ENCODE results near the gene MRPL38.
A peak's percentile ranks its signal among the peaks of the same experiment; 100 is the strongest.

Gene MRPL38

GRCh38 chr17:75917917-75918445, 13.3 kb upstream of the MRPL38 start:
- DNase-seq, result no peak

- DNase-seq, result no peak
These were observed 12.6 kb upstream of the MRPL38 start for GRCh38 chr17:75917141-75917916.

- DNase-seq, result no peak
These were observed 10.6 kb upstream of the MRPL38 start for GRCh38 chr17:75915268-75915667.

- DNase-seq, result no peak
These were observed 10.1 kb upstream of the MRPL38 start for GRCh38 chr17:75914643-75915267.

GRCh38 chr17:75913537-75914210, 9.0 kb upstream of the MRPL38 start:
- DNase-seq, result no peak

GRCh38 chr17:75910699-75911098, 6.0 kb upstream of the MRPL38 start:
- DNase-seq, result no peak

- no peak for DNase-seq
These were observed 5.2 kb upstream of the MRPL38 start for GRCh38 chr17:75909812-75910274.

GRCh38 chr17:75909051-75909811, 4.5 kb upstream of the MRPL38 start:
- DNase-seq, result no peak

- no peak for DNase-seq
These were observed 3.5 kb upstream of the MRPL38 start for GRCh38 chr17:75908201-75908600.

- DNase-seq, result peak in 1 of 4 experiments; percentile 19
These were observed 1.6 kb upstream of the MRPL38 start for GRCh38 chr17:75906143-75906884.

GRCh38 chr17:75902406-75902805, 2.3 kb downstream of the MRPL38 start:
- no peak for DNase-seq

GRCh38 chr17:75901727-75902126, 3.0 kb downstream of the MRPL38 start:
- DNase-seq, result no peak

- DNase-seq, result no peak
These were observed 3.8 kb downstream of the MRPL38 start for GRCh38 chr17:75900691-75901533.

GRCh38 chr17:75899767-75900468, 4.8 kb downstream of the MRPL38 start:
- DNase-seq, result no peak

GRCh38 chr17:75899353-75899752, 5.3 kb downstream of the MRPL38 start:
- DNase-seq, result no peak

- no peak for DNase-seq
These were observed 5.9 kb downstream of the MRPL38 start for GRCh38 chr17:75898791-75899190.

- no peak for DNase-seq
These were observed 6.6 kb downstream of the MRPL38 start for GRCh38 chr17:75898065-75898464.

GRCh38 chr17:75897160-75898019, 7.3 kb downstream of the MRPL38 start:
- DNase-seq, result no peak
